Osteoblast (primary cell): Measurements from ENCODE around the gene GPN1. TPM values are rescaled to one million over a fixed set of nuclear protein-coding genes. Genes with fewer than 3 reads are reported as not detected.

Experiments used
- DNase-seq: peaks from one replicate; pipeline ENCODE4 v3.0.0; 2011; ENCODE audit warnings: low spot score, mixed read lengths; ENCODE audit not compliant: insufficient read length; ENCODE audit errors: missing footprints
- H2AFZ ChIP-seq: 2 replicates; pipeline ENCODE4 v1.6.0; 2011; ENCODE audit warnings: mild to moderate bottlenecking, low read length
- H3K27ac ChIP-seq: 2 replicates; pipeline ENCODE4 v1.5.1; 2011; ENCODE audit warnings: mild to moderate bottlenecking, low read depth, low read length, moderate library complexity
- H3K27me3 ChIP-seq: 2 replicates; pipeline ENCODE4 v1.6.0; 2012; ENCODE audit warnings: mild to moderate bottlenecking, control low read depth, inconsistent platforms, low read length, moderate library complexity; ENCODE audit not compliant: insufficient read depth
- H3K36me3 ChIP-seq: 2 replicates; pipeline ENCODE4 v1.5.1; 2011; ENCODE audit warnings: mild to moderate bottlenecking, low read length, control low read depth, moderate library complexity; ENCODE audit not compliant: insufficient read depth
- H3K4me1 ChIP-seq: 2 replicates; pipeline ENCODE4 v1.5.1; 2011; ENCODE audit warnings: mild to moderate bottlenecking, low read length, control low read depth, moderate library complexity; ENCODE audit not compliant: insufficient read depth
- H3K4me2 ChIP-seq: 2 replicates; pipeline ENCODE4 v1.6.0; 2011; ENCODE audit warnings: mild to moderate bottlenecking, low read length; ENCODE audit not compliant: insufficient read depth
- H3K4me3 ChIP-seq: fragments of 200-600 bp; sonication (generic); 3 replicates; pipeline ENCODE4 v1.5.1; 2012; ENCODE audit warnings: mild to moderate bottlenecking, low read length, inconsistent platforms; ENCODE audit not compliant: insufficient read depth
- H3K79me2 ChIP-seq: 2 replicates; pipeline ENCODE4 v1.6.0; 2012; ENCODE audit warnings: mild to moderate bottlenecking, low read length, control low read depth, inconsistent platforms; ENCODE audit not compliant: insufficient read depth
- H3K9me3 ChIP-seq: 2 replicates; pipeline ENCODE4 v1.5.1; 2011; ENCODE audit warnings: low read depth, low read length, control low read depth
- H4K20me1 ChIP-seq: 2 replicates; pipeline ENCODE4 v1.6.0; 2012; ENCODE audit warnings: mild to moderate bottlenecking, low read length, control low read depth; ENCODE audit not compliant: insufficient read depth
- CTCF ChIP-seq: IDR thresholded peaks from 2 replicates; pipeline ENCODE4 v1.5.1; 2011; ENCODE audit warnings: mild to moderate bottlenecking, low read depth, low read length, moderate library complexity; ENCODE audit errors: extremely low read depth
- total RNA-seq: library from RNA; depleted of rRNA; stranded (reverse); fragments of >200 nt; gene quantifications from 2 replicates; pipeline ENCODE4 v1.2.3, GENCODE V29; 2012

The GPN1 gene
- total RNA-seq, 1 donor: 27.5 TPM

GRCh38 chr2:27582695-27583389 is 46.0 kb upstream of the GPN1 start, which contains the start of gene ZNF512:
TSS of gene ZNF512 (plus strand) at chr2:27583042. CDS start at chr2:27583113, 71 bp downstream.
- H3K36me3 ChIP-seq: no peaks in the 10 kb centered on the region
- H3K27ac ChIP-seq: peak within 1 kb of the TSS; percentile 66
- H3K4me1 ChIP-seq: peaks cover 23% of the 10 kb centered on the region
- peaks cover 23% of the 10 kb centered on the region for H4K20me1 ChIP-seq
- no peak for TF ChIP-seq CTCF
- peak within 1 kb of the TSS; percentile 86 for H3K4me2 ChIP-seq
- peak; percentile 93 for DNase-seq
- no peaks in the 10 kb centered on the region for H3K9me3 ChIP-seq
- peak within 1 kb of the TSS; percentile 96 for H2AFZ ChIP-seq
- H3K79me2 ChIP-seq: peaks cover 48% of the 10 kb centered on the region
- peak within 1 kb of the TSS; percentile 80 for H3K4me3 ChIP-seq
- no peaks in the 10 kb centered on the region for H3K27me3 ChIP-seq

DNA sequence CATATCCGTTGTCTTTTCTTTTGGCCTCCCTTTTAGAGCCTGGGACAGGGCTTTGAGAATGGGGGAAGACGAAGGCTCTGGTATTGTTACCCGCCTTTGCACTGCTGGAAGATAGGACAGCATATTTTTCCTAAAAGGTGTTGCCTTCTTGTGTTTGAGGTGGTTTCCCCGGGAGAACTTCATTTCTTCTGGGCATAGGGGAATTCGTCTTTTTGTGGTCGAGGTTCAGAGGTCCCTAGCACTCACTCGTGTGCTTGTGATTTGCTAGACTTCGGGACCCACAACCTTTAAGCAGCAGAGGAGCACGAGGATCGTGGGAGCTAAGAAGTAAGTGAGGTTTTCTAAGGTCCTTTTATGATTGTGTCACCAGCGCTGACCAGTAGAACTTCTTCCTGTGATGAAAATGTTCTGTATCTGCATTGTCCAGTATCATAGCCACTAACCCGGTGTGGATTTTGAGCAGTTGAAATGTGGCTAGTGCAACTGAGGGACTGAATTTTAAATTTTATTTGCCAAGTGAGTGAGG is 45.4 kb upstream of the GPN1 start:
- no peaks in the 10 kb centered on the region for H3K9me3 ChIP-seq
- no peaks in the 10 kb centered on the region for H3K27me3 ChIP-seq
- peaks cover 54% of the 10 kb centered on the region for H3K79me2 ChIP-seq
- H3K4me1 ChIP-seq: peaks cover 29% of the 10 kb centered on the region
- H3K27ac ChIP-seq: peak overlapping the region; percentile 66
- peaks cover 26% of the 10 kb centered on the region for H4K20me1 ChIP-seq
- no peaks in the 10 kb centered on the region for H3K36me3 ChIP-seq
- no peak for DNase-seq
- no peak for TF ChIP-seq CTCF
- peak overlapping the region; percentile 86 for H3K4me2 ChIP-seq
- peak overlapping the region; percentile 96 for H2AFZ ChIP-seq
- peak overlapping the region; percentile 80 for H3K4me3 ChIP-seq

DNA sequence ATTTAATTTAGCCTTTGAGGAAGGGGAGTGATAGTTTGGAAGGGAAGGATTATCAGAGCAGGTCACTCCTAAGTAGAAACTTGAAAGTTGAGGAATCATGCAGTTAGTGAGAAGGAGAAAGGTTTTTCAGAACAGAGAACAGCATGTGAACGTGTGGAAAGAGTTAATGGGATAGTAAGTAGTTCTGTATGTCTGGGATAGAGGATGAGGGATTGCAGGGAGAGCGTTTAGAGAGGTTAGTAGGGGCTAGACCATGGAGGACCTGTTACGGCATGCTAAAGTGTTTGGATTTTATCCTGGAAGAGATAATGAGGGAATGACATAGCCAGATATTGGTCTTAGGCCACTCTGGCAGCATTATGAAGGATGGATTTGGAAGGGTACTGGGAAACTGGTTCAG is 44.3 kb upstream of the GPN1 start:
- Histone ChIP-seq H3K27me3 (no peaks in the 10 kb centered on the region), H3K4me2 (peak overlapping the region; percentile 86), H3K36me3 (no peaks in the 10 kb centered on the region), H3K9me3 (no peaks in the 10 kb centered on the region), H3K27ac (no peak overlapping the region), H3K4me1 (peaks cover 32% of the 10 kb centered on the region), H3K79me2 (peaks cover 65% of the 10 kb centered on the region), H2AFZ (no peak overlapping the region), H3K4me3 (peak overlapping the region; percentile 80), H4K20me1 (peaks cover 26% of the 10 kb centered on the region)
- DNase-seq: no peak
- no peak for TF ChIP-seq CTCF

DNA sequence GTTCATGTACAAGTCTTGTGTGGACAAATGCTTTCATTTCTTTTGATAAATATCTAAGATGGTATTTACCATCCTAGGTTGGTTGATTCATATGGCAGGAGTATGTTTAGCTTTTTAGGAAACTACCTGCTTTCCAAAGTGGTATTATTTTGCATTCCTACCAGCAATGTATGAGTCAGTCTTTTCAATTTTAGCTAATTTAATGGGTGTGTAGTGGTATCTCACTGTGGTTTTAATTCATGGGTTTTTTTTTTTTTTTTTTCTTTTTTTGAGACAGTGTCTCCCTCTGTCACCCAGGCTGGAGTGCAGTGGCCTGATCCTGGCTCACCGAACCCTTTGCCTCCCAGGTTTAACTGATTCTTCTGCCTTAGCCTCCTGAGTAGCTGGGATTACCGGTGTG is 41.8 kb upstream of the GPN1 start:
- H3K79me2 ChIP-seq: peaks cover 88% of the 10 kb centered on the region
- no peaks in the 10 kb centered on the region for H3K9me3 ChIP-seq
- no peak overlapping the region for H3K4me3 ChIP-seq
- no peak for TF ChIP-seq CTCF
- H2AFZ ChIP-seq: no peak overlapping the region
- H3K27me3 ChIP-seq: no peaks in the 10 kb centered on the region
- DNase-seq: no peak
- H3K27ac ChIP-seq: no peak overlapping the region
- peaks cover 32% of the 10 kb centered on the region for H3K4me1 ChIP-seq
- no peak overlapping the region for H3K4me2 ChIP-seq
- H3K36me3 ChIP-seq: no peaks in the 10 kb centered on the region
- H4K20me1 ChIP-seq: peaks cover 28% of the 10 kb centered on the region
